Measurements from ENCODE around the gene OXSR1.
"Not testable (repeated sequence)": the region's sequence is repeated elsewhere in the genome, so short reads cannot be mapped to it uniquely, and the experiment has no call there.

Gene OXSR1

DNA sequence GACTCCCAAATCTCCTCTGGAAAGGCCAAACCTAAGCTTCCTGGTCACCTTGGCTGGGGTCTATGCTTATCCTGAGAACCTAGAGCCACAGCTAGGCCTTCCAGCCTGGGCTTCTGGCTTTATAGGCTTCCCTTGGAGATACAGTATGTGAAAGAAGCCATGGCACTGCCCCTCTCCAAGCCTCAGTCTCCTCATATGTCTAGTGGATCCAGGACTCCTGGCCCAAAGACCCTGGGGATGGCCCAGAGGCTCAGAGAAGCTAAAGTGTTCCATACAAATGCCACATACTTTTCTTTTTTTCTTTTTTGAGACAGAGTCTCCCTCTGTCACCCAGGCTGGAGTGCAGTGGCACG is 37.1 kb upstream of the OXSR1 start:
- no peak for DNase-seq

DNA sequence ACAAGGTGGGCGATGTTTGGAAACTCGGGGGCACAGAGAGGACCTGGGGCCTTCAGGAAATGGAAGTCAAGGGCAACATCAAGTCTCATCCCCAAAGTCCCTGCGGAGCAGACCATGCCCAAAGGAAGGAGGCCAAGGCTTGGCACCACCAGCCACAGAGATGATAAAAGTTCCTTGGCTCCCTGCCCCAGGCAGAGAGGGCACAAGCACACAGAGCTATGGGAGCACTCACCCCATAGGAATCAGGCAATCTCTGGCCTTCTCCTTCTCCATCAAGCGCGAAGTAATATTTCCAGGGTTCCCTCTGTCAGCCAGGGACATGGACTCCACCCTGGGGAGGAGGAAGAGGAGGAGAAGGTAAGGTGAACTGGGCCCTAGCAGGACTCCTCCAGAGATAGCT is 36.3 kb upstream of the OXSR1 start:
- DNase-seq, result no peak

DNA sequence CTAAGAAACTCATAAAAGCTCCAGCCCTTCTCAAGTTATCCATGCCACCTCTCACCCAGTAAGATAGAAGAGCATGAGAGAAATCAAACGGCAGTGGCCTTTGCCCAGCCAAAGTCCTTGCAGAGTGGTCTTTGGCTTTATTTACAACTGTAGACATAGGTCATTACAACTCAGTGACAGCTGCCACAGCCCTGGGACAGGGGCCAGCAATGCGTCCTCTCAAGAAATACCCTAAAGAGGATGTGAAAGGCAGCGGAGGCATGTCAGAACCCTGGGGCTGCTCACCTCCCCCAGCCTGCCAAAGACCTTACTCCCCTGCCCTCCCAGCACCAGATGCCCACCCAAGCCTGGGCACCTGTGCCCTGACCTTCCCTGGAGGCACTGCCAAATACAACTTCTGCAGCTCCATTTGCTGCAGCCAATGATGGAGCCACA is 34.7 kb upstream of the OXSR1 start:
- DNase-seq, result no peak

DNA sequence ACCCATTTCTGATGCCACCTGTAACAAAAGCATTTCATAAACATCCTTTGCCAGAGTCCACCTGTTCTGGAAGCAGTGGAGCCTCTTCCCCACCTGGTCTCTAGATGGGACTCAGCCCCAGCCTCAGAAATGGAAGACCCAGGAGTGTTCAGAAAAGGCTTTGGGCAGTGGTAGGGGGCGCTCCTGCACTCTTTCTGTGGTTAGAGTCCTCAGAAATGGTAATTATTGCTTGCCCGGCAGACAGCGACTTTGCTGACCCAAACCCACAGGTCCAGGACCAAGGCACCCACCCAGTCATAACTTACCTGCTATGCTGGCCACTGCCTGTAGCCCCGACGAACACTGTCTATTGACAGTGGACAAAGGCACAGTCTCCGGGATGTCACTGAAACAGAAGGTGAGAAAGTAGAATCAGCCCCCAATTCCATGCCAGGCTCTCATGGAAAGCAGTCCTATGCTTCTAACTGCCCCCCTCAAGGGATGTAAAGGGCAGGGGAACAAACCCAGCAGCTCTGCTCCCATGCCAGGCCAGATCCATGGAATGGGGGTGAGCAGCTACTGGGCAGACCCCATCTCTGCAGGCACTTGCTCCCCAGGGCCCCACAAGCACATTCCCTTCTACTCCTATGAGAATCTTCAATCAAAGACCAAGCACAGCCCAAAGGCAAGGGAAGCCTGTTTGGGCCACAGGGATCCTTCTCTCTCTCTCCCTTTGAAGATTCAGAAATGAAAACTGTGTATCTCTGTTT is 33.5 kb upstream of the OXSR1 start:
- no peak for DNase-seq

DNA sequence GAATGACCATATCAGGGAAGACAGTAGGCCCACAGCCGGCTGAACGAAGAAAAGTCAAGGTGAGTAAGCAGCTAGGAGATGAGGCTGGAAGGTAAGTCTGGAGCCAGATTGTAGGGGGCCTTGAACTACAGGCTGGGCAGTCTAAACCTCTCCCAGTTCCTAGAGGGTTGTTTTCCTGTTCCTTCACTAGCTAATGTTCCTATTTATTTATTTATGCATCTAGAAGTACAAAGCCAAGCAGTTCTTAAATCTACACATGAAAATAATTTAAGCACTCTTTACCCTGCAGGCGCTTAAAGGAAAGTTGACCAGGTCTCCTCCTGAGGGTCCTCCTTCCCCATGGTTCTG is 32.2 kb upstream of the OXSR1 start:
- DNase-seq, result no peak

DNA sequence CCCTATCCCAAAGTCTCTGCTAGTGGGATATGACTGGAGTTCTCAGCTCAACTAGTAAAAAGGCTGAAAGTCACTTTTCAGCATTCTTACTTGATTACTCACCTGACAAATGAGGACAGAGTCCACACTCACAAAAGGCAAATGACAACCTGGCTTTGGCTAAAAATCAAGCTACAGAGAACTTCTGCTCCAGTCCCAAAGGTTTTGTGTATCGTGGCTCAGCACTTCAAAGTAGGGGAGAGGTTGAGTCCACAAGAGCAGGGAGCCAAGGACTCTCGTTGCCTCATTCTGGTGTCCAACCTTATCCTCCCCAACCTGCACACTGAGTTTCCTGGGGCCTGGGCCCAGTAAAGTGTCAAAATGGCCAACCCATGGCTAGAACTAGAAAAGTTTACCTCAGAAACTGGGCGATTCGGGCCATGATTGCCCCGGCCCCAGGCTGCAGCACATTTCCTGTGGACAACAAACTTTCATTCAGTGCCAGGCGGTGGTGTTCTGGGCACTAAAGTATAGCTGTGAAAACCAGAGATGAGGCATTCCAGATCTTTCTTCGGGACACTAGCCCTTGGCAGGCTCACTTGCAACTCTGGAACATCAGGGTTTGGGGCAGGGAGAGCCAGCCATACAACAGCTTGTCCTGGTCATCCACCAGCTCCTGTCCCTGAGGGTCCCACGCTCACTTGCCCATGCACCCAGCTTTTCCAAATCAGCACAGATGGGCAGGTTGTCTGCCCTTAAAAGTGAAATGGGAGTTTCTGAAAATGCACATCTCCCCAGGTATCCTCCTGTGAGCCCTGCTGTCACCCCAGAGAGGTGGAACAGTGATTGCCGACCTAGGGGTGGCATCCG is 31.6 kb upstream of the OXSR1 start:
- no peak for DNase-seq

DNA sequence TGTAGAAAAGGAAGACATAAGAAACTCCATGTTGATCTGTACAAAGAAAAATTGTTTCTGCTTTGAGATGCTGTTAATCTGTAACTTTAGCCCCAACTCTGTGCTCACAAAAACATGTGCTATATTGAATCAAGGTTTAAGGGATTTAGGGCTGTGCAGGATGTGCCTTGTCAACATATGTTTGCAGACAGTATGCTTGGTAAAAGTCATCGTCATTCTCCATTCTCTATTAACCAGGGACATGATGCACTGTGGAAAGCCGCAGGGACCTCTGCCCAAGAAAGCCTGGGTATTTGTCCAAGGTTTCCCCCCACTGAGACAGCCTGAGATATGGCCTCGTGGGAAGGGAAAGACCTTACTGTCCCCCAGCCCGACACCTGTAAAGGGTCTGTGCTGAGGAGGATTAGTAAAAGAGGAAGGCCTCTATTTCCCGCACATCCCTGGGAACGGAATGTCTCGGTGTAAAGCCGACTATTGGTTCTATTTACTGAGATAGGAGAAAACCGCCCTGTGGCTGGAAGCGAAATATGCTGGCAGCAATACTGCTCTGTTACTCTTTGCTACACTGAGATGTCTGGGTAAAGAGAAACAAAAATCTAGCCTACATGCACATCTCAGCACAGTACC is 30.7 kb upstream of the OXSR1 start:
- not testable (repeated sequence) for DNase-seq

DNA sequence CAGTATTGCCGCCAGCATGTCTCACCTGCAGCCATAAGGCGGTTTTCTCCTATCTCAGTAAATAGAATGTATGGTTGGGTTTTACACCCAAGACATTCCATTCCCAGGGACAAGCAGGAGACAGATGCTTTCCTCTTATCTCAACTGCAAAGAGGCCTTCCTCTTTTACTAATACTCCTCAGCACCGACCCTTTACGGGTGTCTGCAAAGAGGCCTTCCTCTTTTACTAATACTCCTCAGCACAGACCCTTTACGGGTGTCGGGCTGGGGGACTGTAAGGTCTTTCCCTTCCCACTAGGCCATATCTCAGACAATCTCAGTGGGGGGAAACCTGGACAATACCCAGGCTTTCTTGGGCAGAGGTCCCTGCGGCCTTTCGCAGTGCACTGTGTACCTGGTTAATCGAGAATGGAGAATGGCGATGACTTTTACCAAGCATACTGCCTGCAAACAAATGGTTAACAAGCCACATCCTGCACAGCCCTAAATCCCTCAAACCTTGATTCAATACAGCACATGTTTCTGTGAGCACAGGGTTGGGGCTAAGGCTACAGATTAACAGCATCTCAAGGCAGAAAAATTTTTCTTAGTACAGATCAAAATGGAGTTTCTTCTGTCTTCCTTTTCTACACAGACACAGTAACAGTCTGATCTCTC is 29.6 kb upstream of the OXSR1 start:
- not testable (repeated sequence) for DNase-seq

DNA sequence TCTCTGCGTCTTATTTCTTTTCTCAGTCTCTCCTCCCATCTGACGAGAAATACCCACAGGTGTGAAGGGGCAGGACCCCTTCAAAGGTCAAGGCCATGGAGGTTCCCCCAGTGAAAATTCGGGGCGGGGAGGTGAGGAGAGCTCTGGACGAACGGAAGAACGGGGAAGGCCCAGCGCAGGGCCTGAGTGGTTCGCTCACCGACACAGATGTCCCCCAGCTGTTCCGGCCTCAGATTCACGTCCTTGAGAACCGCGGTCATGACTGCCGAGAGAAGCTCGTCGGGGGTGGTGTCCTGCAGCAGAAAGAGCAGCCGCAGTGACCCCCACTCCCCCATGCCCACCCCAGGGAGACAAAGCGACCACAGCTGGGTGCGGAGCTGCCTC is 29.0 kb upstream of the OXSR1 start:
- DNase-seq, result no peak

DNA sequence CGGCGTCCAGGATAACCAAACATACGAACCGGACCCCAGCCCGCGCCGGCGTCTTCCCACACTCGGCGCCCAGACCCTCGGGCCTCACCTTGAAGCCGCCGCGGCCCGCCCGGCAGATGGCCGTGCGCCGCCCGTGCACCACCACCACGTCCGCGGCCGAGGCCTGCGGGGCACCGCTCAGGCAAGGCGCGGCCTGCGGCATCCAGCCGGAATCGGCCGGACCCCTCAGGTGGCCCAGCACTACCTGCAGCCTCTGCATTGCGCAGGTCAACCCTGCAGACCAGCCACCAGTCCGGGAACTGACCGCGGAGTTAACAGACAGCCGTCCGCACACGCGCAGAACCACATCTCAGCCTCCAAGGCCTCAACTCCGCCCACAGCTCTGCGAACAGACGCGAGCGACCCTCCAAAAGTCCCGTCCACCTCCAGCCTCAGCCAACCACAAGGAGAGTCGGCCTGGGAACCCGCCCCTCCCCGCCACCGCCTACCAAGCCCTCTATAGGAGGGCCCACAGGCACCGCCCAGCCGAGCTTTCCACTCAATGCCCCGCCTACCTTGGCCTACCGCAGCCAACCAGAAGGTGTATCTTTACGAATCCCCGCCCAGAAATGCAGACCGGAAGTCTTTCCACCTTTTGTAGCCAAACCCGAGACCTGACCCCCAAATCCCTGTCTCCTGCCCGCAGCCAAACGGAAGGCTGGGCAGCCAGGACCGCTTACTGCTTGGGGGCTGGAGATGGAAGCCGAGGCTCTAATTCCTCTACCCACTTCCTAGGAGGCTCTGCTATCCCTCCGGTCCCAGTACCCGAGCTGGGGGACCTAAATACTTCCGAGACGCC is 28.3 kb upstream of the OXSR1 start, which contains the start of gene ACAA1:
Gene ACAA1, minus strand, starts transcription at position 351 of the 838 bp plus-strand sequence. Its CDS starts 92 bp downstream, at position 259.
- DNase-seq, result peak; percentile 99

DNA sequence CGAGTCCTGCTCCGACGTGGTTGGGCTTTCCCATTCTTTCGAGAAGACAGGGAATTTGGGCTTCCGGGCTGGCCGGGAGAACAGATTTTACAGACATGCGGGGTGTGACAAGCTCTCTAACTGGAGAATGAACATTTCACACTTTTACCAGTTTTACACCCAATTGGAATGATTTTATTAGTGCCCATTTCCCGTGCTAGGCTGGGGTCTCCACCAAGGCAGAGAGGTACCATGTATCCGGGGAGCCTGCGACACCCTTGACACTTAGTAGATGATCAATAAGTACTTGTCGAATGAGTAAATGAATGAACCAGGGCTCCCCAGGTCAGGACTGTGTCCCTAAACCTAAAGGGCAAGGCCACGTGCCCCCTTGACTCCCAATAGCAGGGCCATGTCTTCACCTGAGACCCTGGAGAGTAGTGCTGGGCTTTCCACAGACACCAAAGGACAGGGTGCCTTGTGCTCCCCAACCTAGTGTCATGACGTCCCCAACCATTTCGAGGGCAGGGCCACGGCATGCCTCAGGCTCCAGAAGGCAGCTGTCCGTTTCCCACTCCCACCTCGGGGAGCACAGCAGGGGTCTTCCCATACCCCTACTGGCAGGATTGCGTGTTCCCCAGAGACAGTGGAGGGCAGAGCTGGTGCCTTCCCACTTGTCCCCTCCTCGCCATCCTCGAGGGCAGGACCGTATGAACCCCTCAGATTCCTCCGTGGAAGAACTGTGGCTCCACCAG is 27.6 kb upstream of the OXSR1 start:
- peak; percentile 82 for DNase-seq

DNA sequence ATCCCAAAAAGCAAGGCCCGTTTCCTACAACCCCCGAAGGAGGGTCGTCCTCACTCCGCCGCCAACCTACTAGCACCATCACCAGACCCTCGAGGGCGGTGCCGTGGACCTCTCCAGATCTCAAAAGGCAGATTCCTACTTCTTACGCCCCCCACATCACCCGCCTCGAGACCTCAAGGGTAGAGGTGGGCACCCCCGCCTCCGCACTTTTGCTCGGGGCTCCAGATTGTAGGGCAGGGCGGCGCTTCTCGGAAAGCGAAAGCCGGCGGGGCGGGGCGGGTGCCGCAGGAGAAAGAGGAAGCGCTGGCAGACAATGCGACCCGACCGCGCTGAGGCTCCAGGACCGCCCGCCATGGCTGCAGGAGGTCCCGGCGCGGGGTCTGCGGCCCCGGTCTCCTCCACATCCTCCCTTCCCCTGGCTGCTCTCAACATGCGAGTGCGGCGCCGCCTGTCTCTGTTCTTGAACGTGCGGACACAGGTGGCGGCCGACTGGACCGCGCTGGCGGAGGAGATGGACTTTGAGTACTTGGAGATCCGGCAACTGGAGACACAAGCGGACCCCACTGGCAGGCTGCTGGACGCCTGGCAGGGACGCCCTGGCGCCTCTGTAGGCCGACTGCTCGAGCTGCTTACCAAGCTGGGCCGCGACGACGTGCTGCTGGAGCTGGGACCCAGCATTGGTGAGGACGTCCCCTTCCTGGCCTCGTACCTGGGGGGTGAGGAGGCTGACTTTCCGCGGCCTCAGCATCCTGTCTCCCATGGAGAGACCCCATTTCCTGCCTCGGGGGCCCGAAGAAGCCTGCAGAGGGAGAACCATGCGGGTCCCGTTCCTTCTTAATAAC is 26.8 kb upstream of the OXSR1 start, which contains the start of gene MYD88:
Gene MYD88, plus strand, starts transcription at position 313 of the 842 bp plus-strand sequence. Its CDS starts 40 bp downstream, at position 353.
- no peak for DNase-seq

DNA sequence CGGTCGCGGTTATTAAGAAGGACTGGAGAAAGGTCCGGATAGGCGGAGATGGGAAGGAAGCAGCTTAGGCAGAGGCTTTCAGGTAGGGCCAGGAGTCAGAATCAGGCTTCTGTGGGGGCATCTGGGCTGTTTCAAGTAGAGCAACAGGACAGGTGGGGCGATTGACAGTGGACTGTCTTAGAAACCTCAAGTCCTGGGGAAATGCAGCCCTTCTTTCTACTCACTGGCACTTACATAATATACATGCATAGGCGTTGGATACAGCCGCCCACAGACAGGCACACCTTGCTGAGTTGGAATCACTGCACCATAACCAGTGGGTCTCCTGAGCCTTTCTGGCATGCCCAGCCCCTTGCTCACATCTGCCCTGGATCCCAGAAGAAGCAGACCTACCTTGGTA is 26.1 kb upstream of the OXSR1 start:
- DNase-seq, result no peak

DNA sequence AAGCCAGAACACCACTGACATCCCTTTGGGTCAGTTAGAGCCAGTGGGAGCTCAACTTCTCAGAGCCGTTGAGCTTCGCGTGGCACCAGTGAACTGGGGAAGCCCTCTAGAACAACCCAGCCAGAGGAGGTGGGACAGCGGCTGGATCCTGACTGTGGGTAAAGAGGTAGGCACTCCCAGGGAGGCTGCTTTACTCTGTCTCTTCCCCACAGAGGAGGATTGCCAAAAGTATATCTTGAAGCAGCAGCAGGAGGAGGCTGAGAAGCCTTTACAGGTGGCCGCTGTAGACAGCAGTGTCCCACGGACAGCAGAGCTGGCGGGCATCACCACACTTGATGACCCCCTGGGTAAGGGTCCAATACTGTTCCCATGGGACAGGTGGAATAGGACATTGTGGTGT is 25.7 kb upstream of the OXSR1 start:
- no peak for DNase-seq

DNA sequence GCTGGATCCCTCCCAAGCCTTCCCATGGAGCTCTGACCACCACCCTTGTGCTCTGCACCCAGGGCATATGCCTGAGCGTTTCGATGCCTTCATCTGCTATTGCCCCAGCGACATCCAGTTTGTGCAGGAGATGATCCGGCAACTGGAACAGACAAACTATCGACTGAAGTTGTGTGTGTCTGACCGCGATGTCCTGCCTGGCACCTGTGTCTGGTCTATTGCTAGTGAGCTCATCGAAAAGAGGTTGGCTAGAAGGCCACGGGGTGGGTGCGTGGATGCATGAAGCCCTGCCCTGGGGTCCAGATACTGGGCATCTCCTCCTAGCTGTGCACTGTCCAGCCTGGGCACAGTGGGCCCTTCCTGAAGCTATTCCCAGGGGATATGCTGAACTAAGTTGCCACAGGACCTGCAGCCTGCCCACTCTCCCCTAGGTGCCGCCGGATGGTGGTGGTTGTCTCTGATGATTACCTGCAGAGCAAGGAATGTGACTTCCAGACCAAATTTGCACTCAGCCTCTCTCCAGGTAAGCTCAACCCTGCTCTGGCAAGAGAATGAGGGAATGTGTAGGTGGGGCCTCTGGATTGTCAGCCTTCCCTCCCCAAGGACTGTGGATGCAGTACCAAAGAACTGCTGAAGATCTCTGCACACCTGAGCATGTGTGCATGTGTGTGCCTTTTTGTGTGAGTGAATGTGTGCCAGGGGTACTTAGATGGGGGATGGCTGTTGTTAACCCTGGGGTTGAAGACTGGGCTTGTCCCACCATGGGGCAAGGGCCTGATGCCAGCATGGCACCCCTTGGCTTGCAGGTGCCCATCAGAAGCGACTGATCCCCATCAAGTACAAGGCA is 24.8 kb upstream of the OXSR1 start:
- no peak for DNase-seq

DNA sequence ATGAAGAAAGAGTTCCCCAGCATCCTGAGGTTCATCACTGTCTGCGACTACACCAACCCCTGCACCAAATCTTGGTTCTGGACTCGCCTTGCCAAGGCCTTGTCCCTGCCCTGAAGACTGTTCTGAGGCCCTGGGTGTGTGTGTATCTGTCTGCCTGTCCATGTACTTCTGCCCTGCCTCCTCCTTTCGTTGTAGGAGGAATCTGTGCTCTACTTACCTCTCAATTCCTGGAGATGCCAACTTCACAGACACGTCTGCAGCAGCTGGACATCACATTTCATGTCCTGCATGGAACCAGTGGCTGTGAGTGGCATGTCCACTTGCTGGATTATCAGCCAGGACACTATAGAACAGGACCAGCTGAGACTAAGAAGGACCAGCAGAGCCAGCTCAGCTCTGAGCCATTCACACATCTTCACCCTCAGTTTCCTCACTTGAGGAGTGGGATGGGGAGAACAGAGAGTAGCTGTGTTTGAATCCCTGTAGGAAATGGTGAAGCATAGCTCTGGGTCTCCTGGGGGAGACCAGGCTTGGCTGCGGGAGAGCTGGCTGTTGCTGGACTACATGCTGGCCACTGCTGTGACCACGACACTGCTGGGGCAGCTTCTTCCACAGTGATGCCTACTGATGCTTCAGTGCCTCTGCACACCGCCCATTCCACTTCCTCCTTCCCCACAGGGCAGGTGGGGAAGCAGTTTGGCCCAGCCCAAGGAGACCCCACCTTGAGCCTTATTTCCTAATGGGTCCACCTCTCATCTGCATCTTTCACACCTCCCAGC is 24.0 kb upstream of the OXSR1 start:
- DNase-seq, result no peak

DNA sequence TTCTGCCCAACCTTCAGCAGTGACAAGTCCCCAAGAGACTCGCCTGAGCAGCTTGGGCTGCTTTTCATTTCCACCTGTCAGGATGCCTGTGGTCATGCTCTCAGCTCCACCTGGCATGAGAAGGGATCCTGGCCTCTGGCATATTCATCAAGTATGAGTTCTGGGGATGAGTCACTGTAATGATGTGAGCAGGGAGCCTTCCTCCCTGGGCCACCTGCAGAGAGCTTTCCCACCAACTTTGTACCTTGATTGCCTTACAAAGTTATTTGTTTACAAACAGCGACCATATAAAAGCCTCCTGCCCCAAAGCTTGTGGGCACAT is 23.4 kb upstream of the OXSR1 start:
- DNase-seq, result no peak

DNA sequence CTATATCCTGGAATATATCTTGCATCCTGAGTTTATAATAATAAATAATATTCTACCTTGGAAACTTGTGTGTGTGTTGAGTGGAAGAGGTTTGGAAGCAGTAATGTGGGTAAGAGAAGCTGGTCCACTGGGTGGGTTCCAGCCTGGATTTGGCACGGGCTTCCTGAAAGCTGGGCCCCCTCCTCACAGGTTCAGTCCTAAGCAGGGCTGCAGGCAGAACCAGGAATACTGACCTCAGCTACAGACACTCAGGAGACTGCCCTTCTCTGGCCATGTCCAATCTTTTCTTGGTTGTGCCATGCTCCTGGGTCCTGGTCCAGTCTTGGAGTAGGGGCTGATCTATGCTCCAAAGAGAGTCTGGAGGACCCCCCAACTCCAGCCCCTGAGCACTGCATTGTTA is 22.4 kb upstream of the OXSR1 start:
- DNase-seq, result no peak

DNA sequence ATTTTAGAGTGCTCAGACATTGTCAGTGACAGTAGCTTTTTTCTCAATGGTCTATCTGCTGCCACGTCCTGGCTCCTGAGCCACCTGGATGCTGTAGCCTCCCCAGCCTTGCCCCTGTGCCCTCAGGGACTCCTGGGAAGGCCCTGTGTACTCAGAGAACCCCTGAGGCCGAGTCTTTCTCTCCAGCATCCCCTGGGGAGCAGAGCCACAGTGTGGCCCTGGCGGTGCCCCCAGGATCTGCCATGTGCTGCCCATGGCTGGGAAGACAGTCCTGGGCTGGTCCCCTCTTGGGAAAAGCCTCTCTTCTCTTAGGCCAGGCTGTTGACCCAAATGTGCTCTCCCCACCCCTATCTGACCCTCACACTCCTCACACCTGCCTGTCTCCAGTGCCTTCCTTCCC is 21.8 kb upstream of the OXSR1 start:
- DNase-seq, result no peak
